C4-2B (cell line): ENCODE measurements around the gene SLC25A21.

ENCODE experiments used
- H3K27ac ChIP-seq: fragments of 450-650 bp; 2 replicates; pipeline ENCODE4 v1.5.1; 2017
- ZFX ChIP-seq: fragments of 450-650 bp; IDR thresholded peaks from 2 replicates; pipeline ENCODE4 v1.6.1; 2017
- TF ChIP-seq, protein P1 (sequence below): fragments of 450-650 bp; conservative IDR thresholded peaks from 2 replicates; pipeline ENCODE4 v1.5.1; 2017; ENCODE audit warnings: mild to moderate bottlenecking

The SLC25A21 gene

DNA sequence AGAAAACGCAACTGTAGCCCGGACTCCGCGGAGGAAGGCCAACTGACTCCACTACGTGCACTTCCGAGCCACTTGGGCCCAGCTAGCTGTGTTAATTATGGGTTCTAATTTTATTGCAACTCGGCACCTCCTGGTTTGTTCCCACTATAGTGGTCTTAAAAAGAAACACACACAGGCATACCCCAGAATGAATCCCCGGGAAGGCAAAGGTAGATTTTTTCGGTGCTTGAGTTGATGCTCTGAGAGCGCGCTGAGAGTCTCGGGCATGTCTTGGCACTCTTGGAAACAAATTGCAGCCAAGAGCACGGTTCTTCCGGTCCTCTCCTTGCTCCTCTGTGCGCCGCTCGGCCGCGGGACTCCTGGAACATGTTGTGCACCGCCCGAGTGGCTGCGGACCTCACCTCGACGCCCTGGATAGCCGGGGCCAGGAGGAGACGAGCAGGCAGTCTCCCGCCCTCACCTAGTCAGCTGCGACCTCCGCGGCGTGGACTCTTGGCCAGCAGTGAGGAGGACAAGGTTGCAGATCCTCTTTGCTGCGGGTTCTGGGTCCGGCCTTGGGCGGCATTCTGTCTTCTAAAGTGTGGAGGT lies 517.5 kb downstream of the SLC25A21 start:
- no peak for TF ChIP-seq ZFX
- TF ChIP-seq, protein P1, sequence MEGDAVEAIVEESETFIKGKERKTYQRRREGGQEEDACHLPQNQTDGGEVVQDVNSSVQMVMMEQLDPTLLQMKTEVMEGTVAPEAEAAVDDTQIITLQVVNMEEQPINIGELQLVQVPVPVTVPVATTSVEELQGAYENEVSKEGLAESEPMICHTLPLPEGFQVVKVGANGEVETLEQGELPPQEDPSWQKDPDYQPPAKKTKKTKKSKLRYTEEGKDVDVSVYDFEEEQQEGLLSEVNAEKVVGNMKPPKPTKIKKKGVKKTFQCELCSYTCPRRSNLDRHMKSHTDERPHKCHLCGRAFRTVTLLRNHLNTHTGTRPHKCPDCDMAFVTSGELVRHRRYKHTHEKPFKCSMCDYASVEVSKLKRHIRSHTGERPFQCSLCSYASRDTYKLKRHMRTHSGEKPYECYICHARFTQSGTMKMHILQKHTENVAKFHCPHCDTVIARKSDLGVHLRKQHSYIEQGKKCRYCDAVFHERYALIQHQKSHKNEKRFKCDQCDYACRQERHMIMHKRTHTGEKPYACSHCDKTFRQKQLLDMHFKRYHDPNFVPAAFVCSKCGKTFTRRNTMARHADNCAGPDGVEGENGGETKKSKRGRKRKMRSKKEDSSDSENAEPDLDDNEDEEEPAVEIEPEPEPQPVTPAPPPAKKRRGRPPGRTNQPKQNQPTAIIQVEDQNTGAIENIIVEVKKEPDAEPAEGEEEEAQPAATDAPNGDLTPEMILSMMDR, result no peak
- H3K27ac ChIP-seq, result no peak overlapping the region

DNA sequence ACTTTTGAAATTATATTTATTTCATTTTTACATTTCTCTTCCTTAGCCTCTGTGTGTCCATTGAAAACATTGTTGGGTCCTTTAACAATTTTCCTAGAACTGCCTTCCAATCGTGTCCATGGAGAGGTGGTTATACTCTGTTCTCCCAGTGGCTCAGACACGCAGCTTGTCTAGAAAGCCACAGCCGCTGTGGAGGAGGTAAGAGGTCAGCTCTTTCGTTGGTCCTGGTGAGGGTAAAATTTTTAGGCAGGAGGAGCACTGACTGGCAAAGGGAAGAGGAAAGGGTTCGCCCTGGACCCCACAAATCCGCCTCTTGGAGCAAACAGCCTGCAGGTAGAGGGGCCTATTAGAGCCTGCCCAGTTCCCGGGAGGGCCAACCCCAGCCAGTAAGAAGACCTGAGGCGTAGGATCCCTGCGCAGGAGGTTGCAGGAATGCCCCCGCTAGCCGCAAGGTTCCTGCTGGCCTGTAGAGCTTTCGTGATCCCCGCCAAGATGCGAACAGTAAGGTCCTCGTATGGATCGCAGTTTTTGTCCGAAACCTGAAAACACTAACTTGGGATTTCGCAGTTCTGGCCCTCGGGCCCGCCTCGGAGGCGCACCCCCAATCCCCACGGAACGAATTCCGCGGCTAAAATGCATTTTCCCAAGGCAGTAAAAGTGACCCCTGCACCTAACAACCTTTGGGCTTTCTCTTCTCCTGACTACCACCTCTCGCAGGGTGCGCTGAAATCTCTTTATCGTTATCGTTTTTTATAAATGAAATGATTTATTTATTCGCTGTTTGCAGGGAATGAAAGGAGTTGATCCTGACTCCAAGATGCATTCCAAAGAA lies 518.2 kb downstream of the SLC25A21 start:
- TF ChIP-seq, protein P1, result no peak
- no peak for TF ChIP-seq ZFX
- H3K27ac ChIP-seq, result no peak overlapping the region

- TF ChIP-seq, protein P1, result no peak
- no peak for TF ChIP-seq ZFX
- H3K27ac ChIP-seq, result no peak overlapping the region
Measured at GRCh38 chr14:36653413-36653812, 519.0 kb downstream of the SLC25A21 start.

- H3K27ac ChIP-seq, result no peak overlapping the region
- TF ChIP-seq, protein P1, result no peak
- TF ChIP-seq ZFX, result no peak
Measured at GRCh38 chr14:36652542-36653201, 519.7 kb downstream of the SLC25A21 start.

DNA sequence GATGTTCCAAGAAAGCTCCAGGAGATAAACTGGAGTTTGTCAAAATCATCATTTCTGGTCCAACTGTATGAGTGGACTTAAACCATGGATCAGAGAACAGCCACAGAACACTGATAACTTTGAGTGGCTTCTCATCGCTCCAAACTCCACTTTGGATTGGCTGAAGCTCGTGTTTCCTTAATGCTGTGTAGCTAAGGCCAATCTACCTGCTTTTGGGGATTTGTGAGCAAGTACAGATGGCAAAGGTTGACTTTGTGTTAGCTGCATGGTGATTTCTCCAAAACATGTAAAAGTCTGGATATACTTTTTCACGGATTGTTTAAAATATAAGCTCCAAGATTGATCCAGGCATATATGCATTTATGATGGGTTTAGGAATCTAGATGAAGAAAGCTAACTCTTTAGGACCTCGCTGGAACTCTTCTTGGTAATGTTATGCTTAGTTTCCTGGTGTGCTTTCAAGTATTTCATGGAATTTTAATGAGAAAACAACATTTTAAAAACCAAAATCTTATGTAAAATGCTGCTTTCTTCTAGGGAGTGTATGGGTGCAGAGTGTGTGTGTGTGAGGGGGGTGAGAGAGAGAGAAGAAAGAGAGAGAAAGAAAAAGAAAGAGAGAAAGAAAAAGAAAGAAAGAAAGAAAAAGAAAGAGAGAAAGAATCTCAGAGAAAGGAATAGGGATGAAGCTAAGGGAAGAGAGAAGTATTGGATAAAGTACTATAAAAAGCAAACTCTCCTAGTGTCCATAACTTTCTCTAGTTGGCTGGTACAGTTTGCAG lies 522.3 kb downstream of the SLC25A21 start:
- TF ChIP-seq ZFX, result no peak
- TF ChIP-seq, protein P1, result no peak
- H3K27ac ChIP-seq, result no peak overlapping the region

DNA sequence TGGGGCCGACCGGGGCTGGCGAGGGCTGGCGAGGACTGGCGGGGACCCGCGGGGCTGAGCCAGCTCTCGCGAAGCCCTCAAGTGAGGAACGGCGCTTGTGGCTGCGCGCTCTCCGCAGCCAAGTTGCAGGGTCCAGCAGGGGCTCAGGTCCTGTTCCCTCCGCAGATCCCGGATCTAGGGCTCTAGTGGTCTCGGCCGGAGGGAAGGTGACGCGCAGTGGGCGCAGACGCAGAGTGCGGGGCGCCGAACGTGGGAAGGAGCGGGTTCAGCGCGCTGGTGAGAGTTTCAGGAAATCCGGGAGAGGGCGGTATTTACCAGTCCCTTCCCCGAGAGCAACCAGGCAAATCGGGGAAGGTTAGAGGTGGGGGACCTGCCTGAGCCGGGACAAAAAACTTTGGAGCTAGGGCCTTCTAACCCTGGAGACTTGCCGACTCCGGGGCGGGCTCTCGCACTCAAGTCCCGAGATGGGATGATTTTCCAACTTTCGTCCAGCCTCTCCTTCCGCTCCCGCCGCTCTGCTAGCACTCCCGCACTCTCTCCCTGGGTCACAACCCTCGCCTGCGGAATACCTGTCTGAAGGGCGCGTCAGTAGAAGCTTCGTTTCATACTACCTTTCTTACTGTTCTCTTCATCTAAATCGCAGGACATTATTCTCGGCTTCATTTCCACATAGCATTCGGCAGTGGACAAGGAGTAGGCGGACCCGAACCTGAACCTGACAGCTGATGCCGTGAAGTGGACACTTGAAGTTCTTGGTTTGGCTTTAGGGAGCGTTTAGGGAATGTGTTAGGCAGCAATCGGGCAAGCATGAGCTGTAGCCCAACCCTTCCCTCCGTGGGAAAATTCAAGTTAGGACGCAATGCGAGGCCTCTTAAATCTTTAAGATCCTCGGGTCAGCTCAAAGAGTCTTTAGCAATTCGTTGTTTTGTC lies 524.3 kb downstream of the SLC25A21 start:
- TF ChIP-seq ZFX, result no peak
- TF ChIP-seq, protein P1, result peak; percentile 79
- H3K27ac ChIP-seq, result no peak overlapping the region; the same call in 1 of the 2 replicates
